Measurements from ENCODE around the gene POLE4.

The POLE4 gene

DNA sequence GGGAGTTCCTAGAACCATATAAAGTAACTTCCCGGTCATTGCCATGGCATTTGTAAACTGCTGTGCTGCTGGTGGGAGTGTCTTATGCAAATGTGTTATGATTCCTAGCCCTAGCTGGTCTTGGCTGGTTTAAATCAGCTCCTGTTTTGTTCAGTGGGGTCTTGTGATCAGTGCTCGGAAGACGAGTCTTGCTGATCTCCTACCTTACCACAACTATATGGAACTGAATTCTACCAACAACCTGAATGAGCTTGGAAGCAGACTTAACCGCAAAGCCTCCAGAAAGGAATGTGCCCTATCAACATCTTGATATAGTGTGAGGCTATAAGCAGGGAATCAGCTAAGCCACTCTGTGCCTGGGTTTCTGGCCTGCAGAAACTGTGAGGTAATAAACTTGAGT is 33.5 kb downstream of the POLE4 start:
- DNase-seq (ENCODE audit: low spot score), result no peak

DNA sequence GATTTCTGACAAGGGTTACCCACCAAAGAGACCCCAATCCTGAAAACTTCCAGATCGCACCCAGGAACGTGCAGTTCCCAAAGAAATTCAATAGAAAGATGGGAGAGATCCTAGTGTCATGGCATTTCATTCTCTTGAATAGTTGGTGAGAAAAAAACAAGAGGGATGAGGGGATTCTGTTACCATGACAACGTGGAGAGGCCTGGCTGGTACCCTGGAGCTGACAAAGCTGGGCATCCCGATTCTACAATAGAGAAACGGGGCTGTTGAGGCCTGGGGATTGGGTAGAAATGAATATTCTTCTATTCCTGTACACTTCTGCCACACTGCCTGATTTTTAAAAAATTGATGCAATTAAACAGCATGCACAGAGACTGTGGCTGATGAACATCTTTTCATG is 41.0 kb downstream of the POLE4 start:
- no peak for DNase-seq (ENCODE audit: low spot score)

- no peak for DNase-seq (ENCODE audit: low spot score)
These were observed 43.6 kb downstream of the POLE4 start for GRCh38 chr2:75002007-75002406.

DNA sequence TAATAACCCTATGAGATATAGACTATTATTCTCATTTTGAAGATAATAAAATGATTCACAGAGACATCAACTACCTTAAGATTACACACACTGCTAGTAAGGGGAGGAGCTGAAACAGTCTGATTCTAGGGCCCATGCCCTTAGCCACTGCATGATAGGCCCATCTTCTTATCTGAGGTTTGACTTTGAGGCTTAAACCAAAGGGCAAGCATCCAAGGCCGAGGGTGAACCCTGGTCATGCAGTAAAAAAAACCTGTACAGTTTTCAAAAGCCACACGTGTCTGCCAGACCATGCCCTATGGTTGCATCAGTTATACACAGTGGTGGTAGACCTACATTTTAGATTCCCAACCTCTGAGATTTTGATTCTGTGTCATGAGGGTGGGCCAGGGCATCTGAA is 44.8 kb downstream of the POLE4 start:
- DNase-seq (ENCODE audit: low spot score), result no peak

GRCh38 chr2:75003773-75004172 is 45.3 kb downstream of the POLE4 start:
- no peak for DNase-seq (ENCODE audit: low spot score)

DNA sequence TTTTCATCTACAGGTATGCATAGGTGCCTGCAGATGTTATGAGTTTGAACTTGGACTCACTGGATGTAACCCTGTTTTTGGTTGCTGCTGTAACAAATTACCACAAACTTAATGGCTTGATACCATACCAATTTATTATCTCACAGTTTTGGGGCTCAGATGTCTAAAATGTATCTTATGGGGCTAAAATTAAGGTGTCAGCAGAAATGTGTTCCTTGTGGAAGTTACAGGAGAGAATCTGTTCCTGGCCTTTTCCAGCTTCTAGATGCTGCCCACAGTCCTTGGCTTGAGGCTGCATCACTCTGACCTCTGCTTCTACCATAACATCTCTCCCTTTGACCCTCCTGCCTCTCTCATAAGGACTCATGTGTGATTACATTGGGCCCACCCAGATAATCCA is 47.6 kb downstream of the POLE4 start:
- DNase-seq (ENCODE audit: low spot score), result no peak

DNA sequence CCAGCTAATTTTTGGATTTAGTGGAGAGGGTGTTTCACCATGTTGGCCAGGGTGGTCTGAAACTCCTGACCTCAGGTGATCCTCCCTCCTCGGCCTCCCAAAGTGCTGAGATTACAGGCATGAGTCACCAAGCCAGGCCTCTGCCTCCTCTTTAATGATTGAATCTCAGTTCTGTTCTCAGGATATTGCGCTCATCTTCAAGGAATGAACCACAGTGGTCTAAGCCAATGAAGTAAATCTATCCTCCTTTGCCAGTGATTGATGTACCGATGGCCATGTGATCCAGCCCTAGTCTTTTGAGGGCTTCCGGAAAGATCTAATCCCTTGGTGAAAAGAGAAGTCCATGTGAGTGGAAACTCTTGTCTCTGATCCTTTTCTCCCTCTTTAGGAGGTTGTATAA is 48.6 kb downstream of the POLE4 start:
- DNase-seq (ENCODE audit: low spot score), result no peak

GRCh38 chr2:75007819-75008218 is 49.4 kb downstream of the POLE4 start:
- no peak for DNase-seq (ENCODE audit: low spot score)

- DNase-seq (ENCODE audit: low spot score), result no peak
These were observed 52.1 kb downstream of the POLE4 start for GRCh38 chr2:75010571-75010970.

GRCh38 chr2:75012080-75012479 is 53.6 kb downstream of the POLE4 start:
- no peak for DNase-seq (ENCODE audit: low spot score)

DNA sequence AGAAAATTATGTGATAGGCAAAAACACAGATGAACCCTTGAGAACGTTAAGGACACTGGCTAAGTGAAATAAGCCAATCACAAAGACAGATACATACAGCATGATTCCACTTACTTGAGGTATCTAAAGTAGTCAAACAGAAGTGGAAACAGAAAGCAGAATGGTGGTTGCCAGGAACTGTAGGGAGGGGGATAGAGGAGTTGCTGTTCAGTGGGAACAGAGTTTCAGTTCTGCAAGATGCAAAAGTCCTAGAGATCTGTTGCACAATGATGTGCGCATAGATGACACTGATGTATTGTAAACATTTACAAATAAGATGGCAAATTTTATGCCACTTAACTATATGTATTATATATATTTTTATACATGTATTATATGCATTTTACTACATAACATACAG is 59.7 kb downstream of the POLE4 start:
- no peak for DNase-seq (ENCODE audit: low spot score)
